ENCODE measurements around the gene CEP97.

Gene CEP97

DNA sequence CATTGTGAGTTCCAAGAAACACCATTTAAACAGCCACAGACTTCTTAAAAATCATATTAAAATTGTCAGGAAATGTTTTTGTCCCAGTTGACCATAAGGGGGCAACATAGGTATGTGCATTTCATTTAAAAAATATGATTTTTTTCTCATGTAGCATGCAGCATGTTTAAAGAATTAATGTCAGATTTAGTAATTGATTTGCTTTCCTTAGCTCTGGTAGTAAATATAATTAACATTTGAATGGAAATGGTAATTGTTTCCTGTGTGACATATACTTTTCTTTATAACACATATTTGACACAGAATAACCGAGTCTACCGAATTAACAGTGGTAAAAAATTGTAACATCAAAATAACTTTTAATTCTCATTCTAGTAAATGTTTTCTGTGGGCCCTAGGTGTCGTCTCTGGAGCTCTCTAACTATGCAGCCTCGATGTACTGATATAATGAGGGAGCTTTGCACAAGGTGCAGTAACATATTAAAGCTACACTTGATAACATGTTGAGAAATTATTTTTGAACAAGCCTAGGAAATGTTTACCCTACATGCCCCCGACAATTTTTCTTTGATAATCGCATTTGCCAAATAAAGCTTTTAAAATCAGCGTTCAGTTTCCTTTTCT is 89.5 kb downstream of the CEP97 start:
- no peak for DNase-seq (ENCODE audit: low read depth in 3 of 3, low spot score in 1 of 3)

DNA sequence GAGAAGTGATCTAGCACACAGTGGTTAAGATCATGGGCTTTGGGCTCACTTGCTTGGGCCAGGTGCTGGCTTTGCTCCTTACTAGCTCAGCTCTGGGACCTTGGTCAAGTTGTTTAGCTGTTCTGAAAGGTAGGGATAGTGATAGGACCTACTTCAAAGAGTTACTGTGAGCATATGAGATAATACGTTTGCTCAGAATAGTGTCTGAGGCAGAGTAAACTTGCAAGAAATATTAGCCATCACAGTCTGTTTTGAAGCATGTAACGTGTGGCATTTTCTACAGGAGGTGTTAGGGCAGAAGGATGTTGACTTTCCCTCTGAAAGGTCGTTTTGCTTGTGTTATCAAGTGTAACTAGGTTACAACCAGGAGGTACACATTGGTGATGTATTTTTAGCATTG is 90.4 kb downstream of the CEP97 start:
- DNase-seq (ENCODE audit: low read depth in 3 of 3, low spot score in 1 of 3): no peak

DNA sequence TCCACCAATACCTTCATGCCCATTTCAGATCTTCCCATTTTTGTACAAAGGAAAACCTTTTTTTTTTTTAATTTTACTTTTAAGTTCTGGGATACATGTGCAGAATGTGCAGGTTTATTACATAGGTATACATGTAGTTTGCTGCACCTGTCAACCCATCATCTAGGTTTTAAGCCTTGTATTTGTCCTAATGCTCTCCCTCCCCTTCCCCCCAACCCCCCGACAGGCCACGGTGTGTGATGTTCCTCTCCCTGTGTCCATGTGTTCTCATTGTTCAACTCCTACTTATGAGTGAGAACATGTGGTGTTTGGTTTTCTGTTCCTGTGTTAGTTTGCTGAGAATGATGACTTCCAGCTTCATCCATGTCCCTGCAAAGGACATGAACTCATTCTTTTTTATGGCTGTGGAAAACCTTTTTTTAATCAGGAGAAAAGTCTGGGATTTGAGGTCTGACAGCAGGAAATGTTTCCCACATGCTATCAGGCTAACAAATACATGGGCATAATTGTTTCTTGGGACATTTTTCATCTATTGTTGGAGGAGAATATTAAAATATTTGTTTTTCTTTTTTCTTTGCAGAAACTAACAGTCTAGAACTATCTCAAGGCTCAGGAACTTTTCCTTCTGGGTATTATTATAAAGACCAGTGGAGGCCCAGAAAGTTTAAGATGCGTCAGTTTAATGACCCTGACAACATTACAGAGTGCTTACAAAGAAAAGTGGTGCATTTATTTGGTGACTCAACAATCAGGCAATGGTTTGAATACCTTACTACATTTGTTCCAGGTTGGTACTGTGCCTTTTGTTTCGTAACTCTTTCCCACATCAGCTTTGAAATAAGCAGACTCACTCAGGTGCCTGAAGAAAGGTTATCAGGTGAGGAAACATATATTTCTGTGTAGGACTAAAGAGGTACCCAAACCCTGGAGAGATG is 92.1 kb downstream of the CEP97 start:
- DNase-seq (ENCODE audit: low read depth in 3 of 3, low spot score in 1 of 3): no peak

DNA sequence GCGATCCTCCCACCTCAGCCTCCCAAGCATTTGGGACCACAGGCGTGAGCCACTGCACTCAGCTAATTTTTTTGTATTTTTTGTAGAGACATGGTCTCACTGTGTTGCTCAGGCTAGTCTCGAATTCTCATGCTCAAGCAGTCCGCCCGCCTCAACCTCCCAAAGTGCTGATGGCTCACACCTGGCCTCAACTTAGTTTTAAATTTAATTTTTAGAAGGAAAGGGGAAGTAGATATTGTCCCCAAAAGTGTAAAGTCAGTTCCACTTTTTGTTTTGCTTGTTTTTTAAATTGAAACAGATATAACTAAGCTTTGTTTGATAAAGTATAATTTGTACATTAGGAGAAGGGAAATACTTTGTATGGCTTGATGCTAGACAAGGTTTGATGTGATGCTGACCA is 93.6 kb downstream of the CEP97 start:
- no peak for DNase-seq (ENCODE audit: low read depth in 3 of 3, low spot score in 1 of 3)

DNA sequence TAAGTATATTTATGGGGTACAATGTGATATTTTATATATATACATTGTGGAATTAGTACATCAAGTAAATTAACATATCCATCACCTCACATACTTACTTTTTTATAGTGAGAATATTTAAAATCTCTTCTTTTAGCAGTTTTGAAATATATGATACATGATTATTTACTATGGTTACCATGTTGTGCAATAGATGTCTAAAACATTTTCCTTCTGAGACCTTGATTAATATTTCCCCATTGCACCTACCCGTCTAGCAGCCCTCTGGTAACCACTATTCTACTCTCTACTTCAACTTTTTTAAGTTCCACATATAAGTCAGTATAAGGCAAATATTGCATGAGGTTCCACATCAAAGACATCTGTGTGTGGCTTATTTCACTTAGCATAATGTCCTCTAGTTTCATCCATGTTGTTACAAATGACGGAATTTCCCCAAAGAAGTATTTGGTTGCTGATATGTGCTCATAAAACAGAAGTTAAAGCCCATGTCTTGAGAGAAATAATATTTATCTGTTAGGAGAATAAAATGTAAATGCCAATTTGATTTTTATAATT is 95.3 kb downstream of the CEP97 start:
- no peak for DNase-seq (ENCODE audit: low read depth in 3 of 3, low spot score in 1 of 3)
